Natural killer cell (primary cell): Measurements from ENCODE around the gene RAD51B. TPM values are rescaled to one million over a fixed set of nuclear protein-coding genes. Genes with fewer than 3 reads are reported as not detected.

Source experiments
- ATAC-seq, 3 donors: fragments of 150-1000 bp in 2 of 3; fragments of 200-7000 bp in 1 of 3; cut with Tn5 transposase; 1 replicate in 1 of 3; 2 replicates in 2 of 3; pipeline ENCODE4 v1.10.0; 2021; ENCODE audit warnings: mild to moderate bottlenecking in 2 of 3, moderate library complexity in 2 of 3
- DNase-seq, 2 donors: peaks; one replicate each; pipeline versions ENCODE4 v3.0.0 to v3.0.0-alpha.2; 2013 to 2021; ENCODE audit warnings: mixed read lengths in 1 of 2
- H3K27ac ChIP-seq: one replicate; pipeline ENCODE4 v1.5.1; 2013; ENCODE audit warnings: mild to moderate bottlenecking, low read length
- H3K27me3 ChIP-seq: one replicate; pipeline ENCODE4 v1.6.1; 2013; ENCODE audit warnings: low read length; ENCODE audit not compliant: control insufficient read depth, insufficient read depth
- H3K36me3 ChIP-seq: one replicate; pipeline ENCODE4 v1.6.1; 2013; ENCODE audit warnings: low read length; ENCODE audit not compliant: control insufficient read depth, insufficient read depth
- H3K4me1 ChIP-seq: one replicate; pipeline ENCODE4 v1.6.1; 2013; ENCODE audit warnings: low read length; ENCODE audit not compliant: control insufficient read depth, insufficient read depth
- H3K4me3 ChIP-seq: one replicate; pipeline ENCODE4 v1.5.1; 2013; ENCODE audit warnings: low read length
- H3K9me3 ChIP-seq: one replicate; pipeline ENCODE4 v1.6.1; 2013; ENCODE audit warnings: low read length; ENCODE audit not compliant: control insufficient read depth, insufficient read depth
- H3K27ac Mint-ChIP-seq, 2 donors: one replicate each; pipeline ENCODE4 v1.8.0; 2022; ENCODE audit warnings: mild to moderate bottlenecking in 2 of 2, mixed read lengths in 2 of 2, moderate library complexity in 1 of 2
- H3K27me3 Mint-ChIP-seq, 2 donors: one replicate each; pipeline ENCODE4 v1.8.0; 2022; ENCODE audit warnings: low read depth in 2 of 2, mixed read lengths in 2 of 2
- H3K36me3 Mint-ChIP-seq: one replicate; pipeline ENCODE4 v1.8.0; 2022; ENCODE audit warnings: mixed read lengths
- H3K4me1 Mint-ChIP-seq, 2 donors: one replicate each; pipeline ENCODE4 v1.8.0; 2022; ENCODE audit warnings: mixed read lengths in 2 of 2
- H3K4me3 Mint-ChIP-seq: one replicate; pipeline ENCODE4 v1.8.0; 2022; ENCODE audit warnings: mild to moderate bottlenecking, moderate library complexity, mixed read lengths
- H3K9me3 Mint-ChIP-seq, 2 donors: one replicate each; pipeline ENCODE4 v1.8.0; 2022; ENCODE audit warnings: mixed read lengths in 2 of 2
- WGBS: methylation state at CpG from one replicate; pipeline ENCODE4 v1.1.7; 2013; ENCODE audit warnings: missing lambda C conversion rate; ENCODE audit not compliant: insufficient coverage; 5-methylcytosine and 5-hydroxymethylcytosine counted together
- intact Hi-C: fragments of 100-400 bp; cut with micrococcal nuclease; formaldehyde crosslinking; loops from one replicate; pipeline ENCODE4 v1.14.2; 2022
- total RNA-seq, 4 donors: library from RNA; stranded (reverse); fragments of 120-200 nt in 1 of 4; gene quantifications; one replicate each; pipeline versions ENCODE4 v1.2.3 to v1.2.4, GENCODE V29; 2013 to 2022
- TF ChIP-seq, protein P1 (sequence below): fragments of 200-600 bp; IDR thresholded peaks from one replicate; pipeline ENCODE4 v1.8.0; 2022; ENCODE audit warnings: antibody characterized with exemption

RAD51B gene
- total RNA-seq, 3 donors from 2014 or later (not counting 1 experiment from before 2014, with no cell fraction given), result 28.1 to 37.6 (median 28.6) TPM

DNA sequence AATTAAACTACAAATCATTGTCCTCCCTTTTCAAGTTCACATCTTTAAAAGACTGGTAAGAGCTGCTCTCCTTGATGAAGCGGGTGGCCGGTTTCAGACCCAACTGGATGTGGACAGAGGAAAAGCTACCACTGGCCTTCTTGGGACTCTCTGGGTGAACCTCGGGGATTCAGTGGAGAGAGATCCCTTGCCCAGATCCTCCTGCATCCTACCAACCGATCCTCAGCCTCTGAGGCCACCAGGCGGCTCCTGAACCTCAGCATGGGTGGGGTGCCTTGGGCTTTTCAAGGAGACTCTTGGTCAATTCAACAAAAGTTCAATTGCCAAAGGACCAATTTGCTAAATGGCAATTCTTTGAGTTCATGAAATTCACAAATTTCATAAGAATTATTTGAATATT, 888.8 kb downstream of the RAD51B start:
- Mint-ChIP-seq H3K27me3 (peaks cover 0 to 4% of the 10 kb centered on the region in 2 donors), H3K4me3 (no peak overlapping the region), H3K4me1 (peaks cover 25% of the 10 kb centered on the region in 2 donors), H3K9me3 (no peaks in the 10 kb centered on the region), H3K27ac (no peak overlapping the region), H3K36me3 (no peaks in the 10 kb centered on the region)
- intact Hi-C loops, result no loop called here
- H3K27ac ChIP-seq, result no peak overlapping the region
- no peaks in the 10 kb centered on the region for H3K36me3 ChIP-seq
- no peak for ATAC-seq
- WGBS, result 96% methylated on average over 5 of the region's 5 CpGs
- no peak for DNase-seq
- no peaks in the 10 kb centered on the region for H3K9me3 ChIP-seq
- TF ChIP-seq, protein P1, sequence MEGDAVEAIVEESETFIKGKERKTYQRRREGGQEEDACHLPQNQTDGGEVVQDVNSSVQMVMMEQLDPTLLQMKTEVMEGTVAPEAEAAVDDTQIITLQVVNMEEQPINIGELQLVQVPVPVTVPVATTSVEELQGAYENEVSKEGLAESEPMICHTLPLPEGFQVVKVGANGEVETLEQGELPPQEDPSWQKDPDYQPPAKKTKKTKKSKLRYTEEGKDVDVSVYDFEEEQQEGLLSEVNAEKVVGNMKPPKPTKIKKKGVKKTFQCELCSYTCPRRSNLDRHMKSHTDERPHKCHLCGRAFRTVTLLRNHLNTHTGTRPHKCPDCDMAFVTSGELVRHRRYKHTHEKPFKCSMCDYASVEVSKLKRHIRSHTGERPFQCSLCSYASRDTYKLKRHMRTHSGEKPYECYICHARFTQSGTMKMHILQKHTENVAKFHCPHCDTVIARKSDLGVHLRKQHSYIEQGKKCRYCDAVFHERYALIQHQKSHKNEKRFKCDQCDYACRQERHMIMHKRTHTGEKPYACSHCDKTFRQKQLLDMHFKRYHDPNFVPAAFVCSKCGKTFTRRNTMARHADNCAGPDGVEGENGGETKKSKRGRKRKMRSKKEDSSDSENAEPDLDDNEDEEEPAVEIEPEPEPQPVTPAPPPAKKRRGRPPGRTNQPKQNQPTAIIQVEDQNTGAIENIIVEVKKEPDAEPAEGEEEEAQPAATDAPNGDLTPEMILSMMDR, result no peak
- no peaks in the 10 kb centered on the region for H3K27me3 ChIP-seq
- H3K4me3 ChIP-seq, result no peak overlapping the region
- H3K4me1 ChIP-seq, result peaks cover 25% of the 10 kb centered on the region

DNA sequence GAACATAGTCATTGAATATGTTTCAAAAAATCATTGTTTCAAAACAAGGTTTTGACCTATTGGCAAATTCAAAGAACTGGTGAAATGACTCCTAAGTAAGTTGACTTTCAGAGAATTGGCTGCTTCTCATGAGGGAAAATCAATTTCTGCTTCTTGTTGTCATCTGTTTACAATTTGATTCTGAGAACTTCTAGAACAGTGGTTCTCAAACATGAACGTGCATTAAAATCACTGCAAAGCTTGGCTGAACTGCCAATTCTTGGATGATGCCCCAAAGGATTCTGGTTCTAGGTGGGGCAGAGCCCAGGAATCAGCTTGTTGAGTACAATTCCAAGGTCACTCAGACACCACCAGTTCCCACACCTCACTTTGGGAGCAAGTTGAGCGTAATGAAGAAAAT, 889.4 kb downstream of the RAD51B start:
- H3K36me3 ChIP-seq, result no peaks in the 10 kb centered on the region
- TF ChIP-seq, protein P1, result no peak
- ATAC-seq (no peak), DNase-seq (no peak)
- Mint-ChIP-seq H3K27ac (no peak overlapping the region), H3K4me1 (peaks cover 27% of the 10 kb centered on the region in 2 donors), H3K27me3 (peaks cover 0 to 4% of the 10 kb centered on the region in 2 donors), H3K4me3 (no peak overlapping the region), H3K9me3 (no peaks in the 10 kb centered on the region), H3K36me3 (no peaks in the 10 kb centered on the region)
- no peaks in the 10 kb centered on the region for H3K27me3 ChIP-seq
- 93% methylated on average over 1 of the region's 2 CpGs for WGBS
- no peak overlapping the region for H3K27ac ChIP-seq
- H3K4me1 ChIP-seq, result peaks cover 21% of the 10 kb centered on the region
- H3K9me3 ChIP-seq, result no peaks in the 10 kb centered on the region
- H3K4me3 ChIP-seq, result no peak overlapping the region
- intact Hi-C loops, result no loop called here

DNA sequence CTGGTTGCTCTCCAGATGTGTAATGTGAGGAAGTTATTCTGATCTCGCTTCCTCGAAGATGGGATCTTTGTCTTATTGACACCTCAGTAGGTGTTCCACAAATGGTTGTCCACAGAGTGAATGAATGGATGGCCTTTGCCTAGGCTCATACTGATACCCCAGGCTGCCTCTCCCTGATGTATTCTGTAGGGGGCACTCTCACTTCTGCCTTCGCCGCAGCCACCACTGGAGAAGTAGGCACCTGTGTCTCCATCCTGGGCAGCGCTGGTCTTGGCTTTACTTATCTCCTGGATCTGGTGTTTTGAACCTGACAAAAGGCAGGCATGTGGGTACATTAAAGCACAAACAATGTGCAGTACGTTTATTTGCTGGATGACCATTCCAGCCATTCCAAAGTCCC, 891.2 kb downstream of the RAD51B start:
- Histone ChIP-seq H3K27ac (no peak overlapping the region), H3K27me3 (no peaks in the 10 kb centered on the region), H3K4me1 (peaks cover 21% of the 10 kb centered on the region), H3K4me3 (no peak overlapping the region), H3K9me3 (no peaks in the 10 kb centered on the region), H3K36me3 (no peaks in the 10 kb centered on the region)
- 98% methylated on average over 6 of the region's 6 CpGs for WGBS
- Mint-ChIP-seq H3K9me3 (no peaks in the 10 kb centered on the region), H3K4me1 (peaks cover 32 to 36% of the 10 kb centered on the region in 2 donors), H3K36me3 (no peaks in the 10 kb centered on the region), H3K27me3 (peaks cover 0 to 4% of the 10 kb centered on the region in 2 donors), H3K4me3 (no peak overlapping the region), H3K27ac (no peak overlapping the region)
- ATAC-seq (no peak), DNase-seq (no peak)
- intact Hi-C loops, result no loop called here
- TF ChIP-seq, protein P1, result no peak
